ENCODE measurements around the gene CAPN5.

Gene CAPN5

DNA sequence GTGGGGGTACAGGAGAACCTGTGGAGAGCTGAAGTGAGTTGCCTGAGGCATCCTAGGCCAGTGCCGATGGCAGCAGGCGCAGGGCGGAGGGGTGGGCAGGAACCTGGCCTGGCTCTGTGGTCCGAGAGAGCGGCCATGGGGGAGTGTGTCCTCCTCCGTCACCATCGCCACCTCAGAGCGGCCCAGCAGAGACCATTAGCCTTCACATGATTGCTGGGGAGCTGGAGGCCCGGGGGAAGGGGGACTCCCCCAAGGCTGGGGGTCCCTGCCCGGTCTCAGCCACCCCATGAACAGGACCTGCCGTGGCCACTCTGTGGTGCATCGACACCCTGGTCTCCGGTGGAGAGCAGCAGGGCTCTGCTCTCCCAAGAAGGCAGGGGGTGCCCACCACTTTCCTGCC is 40.0 kb downstream of the CAPN5 start:
- peaks cover 3% of the 10 kb centered on the region for H3K4me1 ChIP-seq (ENCODE audit: insufficient read depth, insufficient read length)
- no peaks in the 10 kb centered on the region for H3K36me3 ChIP-seq (ENCODE audit: insufficient read depth, insufficient read length, low read length)
- no peak for DNase-seq (ENCODE audit: low read depth, low spot score)
- no peak overlapping the region for H3K9ac ChIP-seq (ENCODE audit: insufficient read length, low read depth)
- H3K9me3 ChIP-seq (ENCODE audit: insufficient read depth, low read length) = no peaks in the 10 kb centered on the region
- TF ChIP-seq ZNF274 (IDR thresholded peaks at IDR 0.05; ENCODE audit: low read depth, low read length) (no peak), YY1 (IDR thresholded peaks at IDR 0.05; ENCODE audit: insufficient read depth, insufficient read length) (no peak), SUZ12 (IDR thresholded peaks at IDR 0.05; ENCODE audit: extremely low read depth, insufficient read depth, insufficient read length) (no peak)
- no peaks in the 10 kb centered on the region for H3K27me3 ChIP-seq (ENCODE audit: insufficient read depth, insufficient read length)
- H3K4me3 ChIP-seq (ENCODE audit: insufficient read length, low read depth) = no peak overlapping the region

DNA sequence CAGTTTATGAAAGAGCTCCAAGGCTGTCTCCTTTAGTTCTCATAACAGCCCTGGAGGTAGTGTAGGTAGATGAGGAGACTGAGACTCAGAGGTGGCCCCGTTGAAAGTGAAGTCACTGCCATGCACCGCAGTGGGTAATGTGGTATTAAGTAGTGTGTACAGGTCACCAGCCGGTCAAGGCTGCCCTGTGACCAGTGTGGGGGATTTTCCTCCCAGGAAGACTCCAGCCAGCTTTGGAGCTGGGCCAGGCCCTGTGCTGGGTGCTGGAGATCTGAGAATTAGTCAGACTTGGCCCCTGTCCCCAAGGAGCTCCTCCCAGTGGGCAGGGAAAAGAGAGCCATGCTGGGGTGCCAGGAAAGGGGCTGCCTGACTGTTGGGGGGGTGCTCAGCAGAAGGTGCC is 41.2 kb downstream of the CAPN5 start:
- DNase-seq (ENCODE audit: low read depth, low spot score) = no peak
- Histone ChIP-seq H3K9ac (ENCODE audit: insufficient read length, low read depth) (no peak overlapping the region), H3K36me3 (ENCODE audit: insufficient read depth, insufficient read length, low read length) (no peaks in the 10 kb centered on the region), H3K9me3 (ENCODE audit: insufficient read depth, low read length) (no peaks in the 10 kb centered on the region), H3K27me3 (ENCODE audit: insufficient read depth, insufficient read length) (no peaks in the 10 kb centered on the region), H3K4me3 (ENCODE audit: insufficient read length, low read depth) (no peak overlapping the region), H3K4me1 (ENCODE audit: insufficient read depth, insufficient read length) (peaks cover 9% of the 10 kb centered on the region)
- no peak for TF ChIP-seq ZNF274 (IDR thresholded peaks at IDR 0.05; ENCODE audit: low read depth, low read length)
- TF ChIP-seq YY1 (IDR thresholded peaks at IDR 0.05; ENCODE audit: insufficient read depth, insufficient read length) = no peak
- no peak for TF ChIP-seq SUZ12 (IDR thresholded peaks at IDR 0.05; ENCODE audit: extremely low read depth, insufficient read depth, insufficient read length)

DNA sequence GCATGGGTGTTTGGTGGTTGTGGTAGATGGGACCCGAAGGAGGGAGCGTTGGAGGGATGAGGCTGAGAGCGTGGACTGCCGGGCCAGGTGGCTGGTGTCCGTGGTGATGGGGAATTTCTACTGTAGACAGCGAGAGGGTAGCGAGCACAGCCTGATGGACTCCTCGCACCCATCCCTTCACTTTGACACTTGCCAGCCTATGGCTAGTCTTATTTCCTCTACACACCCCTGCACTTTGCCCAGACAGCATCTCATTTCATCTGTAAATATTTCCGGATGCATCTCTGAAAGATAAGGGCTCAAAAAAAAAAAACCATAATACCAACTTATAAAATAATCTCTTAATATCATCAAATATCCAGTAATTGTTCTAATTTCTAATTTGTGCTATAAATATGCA is 41.7 kb downstream of the CAPN5 start:
- Histone ChIP-seq H3K9me3 (ENCODE audit: insufficient read depth, low read length) (no peaks in the 10 kb centered on the region), H3K4me1 (ENCODE audit: insufficient read depth, insufficient read length) (peaks cover 11% of the 10 kb centered on the region), H3K9ac (ENCODE audit: insufficient read length, low read depth) (no peak overlapping the region), H3K4me3 (ENCODE audit: insufficient read length, low read depth) (no peak overlapping the region), H3K36me3 (ENCODE audit: insufficient read depth, insufficient read length, low read length) (no peaks in the 10 kb centered on the region), H3K27me3 (ENCODE audit: insufficient read depth, insufficient read length) (no peaks in the 10 kb centered on the region)
- TF ChIP-seq ZNF274 (IDR thresholded peaks at IDR 0.05; ENCODE audit: low read depth, low read length) (no peak), SUZ12 (IDR thresholded peaks at IDR 0.05; ENCODE audit: extremely low read depth, insufficient read depth, insufficient read length) (no peak)
- DNase-seq (ENCODE audit: low read depth, low spot score) = no peak

DNA sequence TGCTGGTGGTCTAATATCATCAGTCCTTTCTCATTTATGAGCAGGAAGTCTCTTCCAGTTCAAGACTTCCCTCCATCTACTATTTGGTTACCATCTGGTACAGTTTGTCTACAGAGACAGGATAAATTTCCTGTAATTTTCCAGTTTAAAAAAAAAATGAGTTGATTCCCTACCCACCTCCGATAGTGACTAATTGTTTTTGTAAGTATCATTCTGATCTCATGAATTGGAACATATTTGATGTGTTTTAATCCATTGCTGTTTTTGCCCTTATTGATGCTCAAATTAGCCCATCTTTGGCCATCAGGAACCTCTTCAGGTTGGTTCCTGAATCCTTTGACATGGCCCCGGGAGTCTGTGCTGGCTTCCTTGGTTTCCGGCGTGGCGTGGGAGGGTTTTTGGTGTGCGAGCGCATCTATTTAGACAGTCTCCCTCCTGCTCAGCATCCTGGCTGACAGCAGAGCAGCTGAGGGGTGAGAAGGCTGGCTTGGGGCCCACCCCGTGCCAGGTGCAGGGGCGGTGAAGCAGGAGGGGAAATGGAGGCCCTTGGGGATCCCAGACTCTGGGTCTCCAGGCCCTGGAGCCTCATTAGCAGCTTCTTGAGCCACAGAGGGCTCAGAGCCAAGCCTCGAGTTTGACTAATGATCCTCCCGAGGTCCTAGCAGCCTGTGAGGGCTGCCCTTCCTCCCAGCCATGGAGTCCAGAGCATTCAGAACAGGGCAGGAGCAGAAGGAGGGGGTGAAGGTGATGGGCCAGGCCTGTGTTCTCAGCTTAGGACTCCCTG is 42.7 kb downstream of the CAPN5 start:
- peaks cover 13% of the 10 kb centered on the region for H3K4me1 ChIP-seq (ENCODE audit: insufficient read depth, insufficient read length)
- H3K4me3 ChIP-seq (ENCODE audit: insufficient read length, low read depth) = no peak overlapping the region
- no peaks in the 10 kb centered on the region for H3K9me3 ChIP-seq (ENCODE audit: insufficient read depth, low read length)
- H3K9ac ChIP-seq (ENCODE audit: insufficient read length, low read depth) = no peak overlapping the region
- H3K27me3 ChIP-seq (ENCODE audit: insufficient read depth, insufficient read length) = no peaks in the 10 kb centered on the region
- TF ChIP-seq ZNF274 (IDR thresholded peaks at IDR 0.05; ENCODE audit: low read depth, low read length) = no peak
- TF ChIP-seq YY1 (IDR thresholded peaks at IDR 0.05; ENCODE audit: insufficient read depth, insufficient read length) = no peak
- no peak for TF ChIP-seq SUZ12 (IDR thresholded peaks at IDR 0.05; ENCODE audit: extremely low read depth, insufficient read depth, insufficient read length)
- no peak for DNase-seq (ENCODE audit: low read depth, low spot score)
- H3K36me3 ChIP-seq (ENCODE audit: insufficient read depth, insufficient read length, low read length) = no peaks in the 10 kb centered on the region

DNA sequence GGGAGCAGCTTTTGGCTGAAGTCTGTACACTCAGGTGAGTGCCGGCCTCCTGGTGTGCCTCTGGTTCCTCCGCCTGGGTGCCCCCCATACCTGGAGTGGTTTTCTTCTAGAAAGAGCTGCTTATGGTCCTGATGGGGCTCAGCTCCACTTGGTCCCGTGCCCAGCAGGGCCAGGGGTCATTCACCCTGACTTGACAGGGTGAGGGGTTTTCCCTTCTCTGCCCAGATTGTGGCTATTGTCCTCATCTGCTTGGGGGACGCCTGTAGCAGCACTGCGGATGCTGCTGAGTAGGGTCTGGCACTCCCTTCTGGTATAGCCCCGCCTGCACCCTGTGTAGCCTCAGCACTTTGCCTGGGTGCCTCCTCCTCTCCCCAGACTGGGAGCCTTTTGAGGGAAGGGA is 44.1 kb downstream of the CAPN5 start:
- no peak overlapping the region for H3K4me3 ChIP-seq (ENCODE audit: insufficient read length, low read depth)
- H3K36me3 ChIP-seq (ENCODE audit: insufficient read depth, insufficient read length, low read length) = no peaks in the 10 kb centered on the region
- H3K27me3 ChIP-seq (ENCODE audit: insufficient read depth, insufficient read length) = no peaks in the 10 kb centered on the region
- no peaks in the 10 kb centered on the region for H3K9me3 ChIP-seq (ENCODE audit: insufficient read depth, low read length)
- H3K9ac ChIP-seq (ENCODE audit: insufficient read length, low read depth) = no peak overlapping the region
- H3K4me1 ChIP-seq (ENCODE audit: insufficient read depth, insufficient read length) = peaks cover 13% of the 10 kb centered on the region
- DNase-seq (ENCODE audit: low read depth, low spot score) = no peak
- TF ChIP-seq SUZ12 (IDR thresholded peaks at IDR 0.05; ENCODE audit: extremely low read depth, insufficient read depth, insufficient read length) (no peak), YY1 (IDR thresholded peaks at IDR 0.05; ENCODE audit: insufficient read depth, insufficient read length) (no peak), ZNF274 (IDR thresholded peaks at IDR 0.05; ENCODE audit: low read depth, low read length) (no peak)

DNA sequence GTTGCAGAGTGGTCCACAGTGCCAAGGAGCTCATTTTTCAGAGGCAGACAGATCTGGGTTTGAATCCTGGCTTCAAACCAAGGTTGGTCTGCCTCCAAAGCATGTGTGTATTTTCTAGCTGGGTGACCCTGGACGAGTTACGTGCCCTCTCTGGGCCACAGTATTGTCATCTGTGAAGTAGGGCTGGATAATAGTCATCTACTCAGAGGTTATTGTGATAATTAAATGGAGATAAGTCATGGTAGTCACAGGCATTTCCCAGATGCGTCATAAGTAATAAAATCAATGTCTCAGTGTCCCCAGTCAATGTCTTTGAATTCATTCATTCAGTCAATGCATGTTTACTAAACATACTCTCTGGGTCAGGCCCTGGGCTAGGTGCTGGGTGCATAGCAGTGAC is 44.5 kb downstream of the CAPN5 start:
- TF ChIP-seq SUZ12 (IDR thresholded peaks at IDR 0.05; ENCODE audit: extremely low read depth, insufficient read depth, insufficient read length) (no peak), YY1 (IDR thresholded peaks at IDR 0.05; ENCODE audit: insufficient read depth, insufficient read length) (no peak)
- peaks cover 13% of the 10 kb centered on the region for H3K4me1 ChIP-seq (ENCODE audit: insufficient read depth, insufficient read length)
- DNase-seq (ENCODE audit: low read depth, low spot score) = no peak

DNA sequence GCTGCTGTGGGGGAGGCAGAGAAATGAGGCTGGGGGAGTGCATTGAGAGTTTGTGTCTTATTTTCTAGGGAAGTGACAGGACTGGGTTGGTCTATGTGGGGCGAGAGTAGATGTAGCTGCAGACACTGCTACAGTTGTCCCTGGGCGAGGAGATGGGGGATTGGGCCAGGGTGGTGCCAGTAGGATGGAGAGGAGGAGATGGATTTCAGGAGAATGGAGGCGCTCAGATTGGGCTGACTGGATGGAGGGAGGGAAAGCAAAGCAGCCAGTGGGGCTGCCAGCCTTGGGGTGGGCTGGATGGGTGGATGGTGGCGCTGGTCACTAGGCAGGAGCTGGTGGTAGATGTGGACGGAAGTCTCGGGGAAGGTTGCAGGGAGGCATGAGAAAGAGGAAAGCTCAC is 45.2 kb downstream of the CAPN5 start:
- no peaks in the 10 kb centered on the region for H3K36me3 ChIP-seq (ENCODE audit: insufficient read depth, insufficient read length, low read length)
- H3K4me1 ChIP-seq (ENCODE audit: insufficient read depth, insufficient read length) = peaks cover 13% of the 10 kb centered on the region
- H3K4me3 ChIP-seq (ENCODE audit: insufficient read length, low read depth) = no peak overlapping the region
- TF ChIP-seq YY1 (IDR thresholded peaks at IDR 0.05; ENCODE audit: insufficient read depth, insufficient read length) (no peak), ZNF274 (IDR thresholded peaks at IDR 0.05; ENCODE audit: low read depth, low read length) (no peak), SUZ12 (IDR thresholded peaks at IDR 0.05; ENCODE audit: extremely low read depth, insufficient read depth, insufficient read length) (no peak)
- no peaks in the 10 kb centered on the region for H3K9me3 ChIP-seq (ENCODE audit: insufficient read depth, low read length)
- H3K9ac ChIP-seq (ENCODE audit: insufficient read length, low read depth) = no peak overlapping the region
- H3K27me3 ChIP-seq (ENCODE audit: insufficient read depth, insufficient read length) = no peaks in the 10 kb centered on the region
- no peak for DNase-seq (ENCODE audit: low read depth, low spot score)

More for the DNA sequence above, 44.5 kb downstream of the CAPN5 start:
- Histone ChIP-seq H3K4me3 (ENCODE audit: insufficient read length, low read depth) (no peak overlapping the region), H3K36me3 (ENCODE audit: insufficient read depth, insufficient read length, low read length) (no peaks in the 10 kb centered on the region), H3K9me3 (ENCODE audit: insufficient read depth, low read length) (no peaks in the 10 kb centered on the region), H3K9ac (ENCODE audit: insufficient read length, low read depth) (no peak overlapping the region), H3K27me3 (ENCODE audit: insufficient read depth, insufficient read length) (no peaks in the 10 kb centered on the region)
